PC-9 (cell line): ENCODE results near the gene EHD4. TPM values are rescaled to one million over a fixed set of nuclear protein-coding genes. Genes with fewer than 3 reads are reported as not detected.

Source experiments
- BruUV-seq: library from RNA; stranded (reverse); fragments of 400-500 nt; replicated peaks from 2 replicates; lab custom pipeline; 2021; lab: Mats Ljungman, UMichigan
- CTCF ChIA-PET: fragments of 300-600 bp; sonication (Branson Sonifier 250); formaldehyde crosslinking; loops from one replicate; lab custom pipeline; 2022; ENCODE audit warnings: antibody characterized with exemption; lab: Charles Lee
- POLR2A ChIA-PET: fragments of 300-600 bp; sonication (Branson Sonifier 250); formaldehyde crosslinking; loops from one replicate; lab custom pipeline; 2022; ENCODE audit warnings: antibody characterized with exemption; ENCODE audit not compliant: unreplicated experiment; lab: Charles Lee
- DNase-seq, 2 experiments: peaks; one replicate each; pipeline versions ENCODE4 v3.0.0 to v3.0.0-alpha.2; 2015 to 2022; ENCODE audit warnings: mixed read lengths in 1 of 2
- H2AFZ ChIP-seq: fragments of 200-600 bp; sonication (generic); 2 replicates; pipeline ENCODE4 v1.8.1; 2017; ENCODE audit warnings: antibody characterized with exemption
- H3F3A ChIP-seq: fragments of 200-600 bp; sonication (generic); 2 replicates; pipeline ENCODE4 v1.8.1; 2017; ENCODE audit warnings: antibody characterized with exemption, mild to moderate bottlenecking, low read depth; ENCODE audit not compliant: insufficient read depth
- H3K27ac ChIP-seq: fragments of 200-600 bp; sonication (generic); 2 replicates; pipeline ENCODE4 v1.6.1; 2016; ENCODE audit warnings: mixed run types
- H3K27me3 ChIP-seq: fragments of 200-600 bp; sonication (generic); 2 replicates; pipeline ENCODE4 v1.6.1; 2016; ENCODE audit warnings: low read depth, mixed run types; ENCODE audit not compliant: insufficient read depth
- H3K36me3 ChIP-seq: fragments of 200-600 bp; sonication (generic); 2 replicates; pipeline ENCODE4 v1.6.1; 2016; ENCODE audit warnings: low read depth, mixed run types
- H3K4me1 ChIP-seq: fragments of 200-600 bp; sonication (generic); replicated peaks from 2 replicates; pipeline ENCODE4 v1.6.1; 2016; ENCODE audit warnings: mixed run types; ENCODE audit not compliant: insufficient read depth
- H3K4me2 ChIP-seq: fragments of 200-600 bp; sonication (generic); 2 replicates; pipeline ENCODE4 v1.6.1; 2017; ENCODE audit warnings: mixed run types
- H3K4me3 ChIP-seq: fragments of 200-600 bp; sonication (generic); 2 replicates; pipeline ENCODE4 v1.6.1; 2016; ENCODE audit warnings: mixed run types
- H3K79me2 ChIP-seq: fragments of 200-600 bp; sonication (generic); 2 replicates; pipeline ENCODE4 v1.6.1; 2017; ENCODE audit warnings: low read depth, mixed run types
- H3K9me2 ChIP-seq: fragments of 200-600 bp; sonication (generic); 2 replicates; pipeline ENCODE4 v1.8.1; 2017; ENCODE audit warnings: mild to moderate bottlenecking; ENCODE audit not compliant: insufficient read depth
- H3K9me3 ChIP-seq: fragments of 200-600 bp; sonication (generic); 2 replicates; pipeline ENCODE4 v1.8.1; 2016; ENCODE audit warnings: low read depth; ENCODE audit not compliant: insufficient read depth
- H4K20me1 ChIP-seq: fragments of 200-600 bp; sonication (generic); 2 replicates; pipeline ENCODE4 v1.8.1; 2017; ENCODE audit not compliant: insufficient read depth
- EZH2 ChIP-seq: fragments of 200-600 bp; sonication (generic); IDR thresholded peaks from 2 replicates; pipeline ENCODE4 v1.8.0; 2017; ENCODE audit warnings: antibody characterized with exemption, low read depth
- intact Hi-C: fragments of 100-400 bp; cut with micrococcal nuclease; formaldehyde crosslinking; loops from one replicate; pipeline ENCODE4 v1.10.0; 2022; ENCODE audit not compliant: unreplicated experiment
- total RNA-seq: library from RNA; stranded (reverse); gene quantifications from 2 replicates; pipeline ENCODE4 v1.2.3, GENCODE V29; 2021
- TF ChIP-seq, protein P1 (sequence below): fragments of 200-600 bp; sonication (generic); conservative IDR thresholded peaks from 2 replicates; pipeline ENCODE4 v1.6.1; 2017; ENCODE audit warnings: mixed run types, antibody characterized with exemption, mild to moderate bottlenecking, moderate library complexity

The EHD4 gene
- total RNA-seq, 1 experiment from 2014 or later, result 18.1 TPM

DNA sequence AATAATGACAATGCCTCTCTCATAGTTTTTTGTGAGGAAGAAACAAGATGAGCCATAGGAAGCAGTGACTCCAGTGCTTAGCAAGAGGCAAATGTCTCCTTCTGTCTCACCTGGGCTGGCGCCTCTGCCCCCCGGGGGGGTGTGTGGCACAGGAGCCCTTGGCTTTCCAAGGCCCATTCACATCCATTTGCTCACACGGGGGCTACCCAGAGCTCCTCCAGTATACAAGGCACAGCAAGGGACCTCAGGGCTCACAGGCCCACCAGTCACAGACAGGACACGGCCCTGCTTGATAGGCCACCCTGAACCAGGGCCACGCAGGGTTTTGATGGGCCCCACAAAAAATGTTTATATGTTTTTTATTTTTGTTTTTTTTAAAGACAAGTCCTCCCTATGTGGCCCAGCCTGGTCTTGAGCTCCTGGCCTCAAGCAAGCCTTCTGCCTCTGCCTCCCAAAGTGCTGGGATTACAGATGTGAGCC lies 21.9 kb upstream of the EHD4 start:
- Histone ChIP-seq H3K4me2 (no peak overlapping the region), H3K36me3 (no peaks in the 10 kb centered on the region), H3K27me3 (no peaks in the 10 kb centered on the region), H2AFZ (no peak overlapping the region), H3K79me2 (no peaks in the 10 kb centered on the region), H3K9me3 (no peaks in the 10 kb centered on the region), H3K27ac (no peak overlapping the region), H3F3A (no peaks in the 10 kb centered on the region), H3K4me3 (no peak overlapping the region), H4K20me1 (no peaks in the 10 kb centered on the region), H3K4me1 (no peaks in the 10 kb centered on the region), H3K9me2 (no peaks in the 10 kb centered on the region)
- TF ChIP-seq, protein P1, sequence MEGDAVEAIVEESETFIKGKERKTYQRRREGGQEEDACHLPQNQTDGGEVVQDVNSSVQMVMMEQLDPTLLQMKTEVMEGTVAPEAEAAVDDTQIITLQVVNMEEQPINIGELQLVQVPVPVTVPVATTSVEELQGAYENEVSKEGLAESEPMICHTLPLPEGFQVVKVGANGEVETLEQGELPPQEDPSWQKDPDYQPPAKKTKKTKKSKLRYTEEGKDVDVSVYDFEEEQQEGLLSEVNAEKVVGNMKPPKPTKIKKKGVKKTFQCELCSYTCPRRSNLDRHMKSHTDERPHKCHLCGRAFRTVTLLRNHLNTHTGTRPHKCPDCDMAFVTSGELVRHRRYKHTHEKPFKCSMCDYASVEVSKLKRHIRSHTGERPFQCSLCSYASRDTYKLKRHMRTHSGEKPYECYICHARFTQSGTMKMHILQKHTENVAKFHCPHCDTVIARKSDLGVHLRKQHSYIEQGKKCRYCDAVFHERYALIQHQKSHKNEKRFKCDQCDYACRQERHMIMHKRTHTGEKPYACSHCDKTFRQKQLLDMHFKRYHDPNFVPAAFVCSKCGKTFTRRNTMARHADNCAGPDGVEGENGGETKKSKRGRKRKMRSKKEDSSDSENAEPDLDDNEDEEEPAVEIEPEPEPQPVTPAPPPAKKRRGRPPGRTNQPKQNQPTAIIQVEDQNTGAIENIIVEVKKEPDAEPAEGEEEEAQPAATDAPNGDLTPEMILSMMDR, result no peak
- CTCF ChIA-PET, result interaction anchor here (1.1 kb wide), 1 partner anchor 61 kb away, joined by 4 read pairs; no protein-coding TSS in a partner anchor
- BruUV-seq, result no TSS peak
- POLR2A ChIA-PET, result interaction anchor here (0.5 kb wide), 1 partner anchor 124 kb away, joined by 12 read pairs; no protein-coding TSS in a partner anchor
- DNase-seq, result no peak
- intact Hi-C loops, result no loop called here

DNA sequence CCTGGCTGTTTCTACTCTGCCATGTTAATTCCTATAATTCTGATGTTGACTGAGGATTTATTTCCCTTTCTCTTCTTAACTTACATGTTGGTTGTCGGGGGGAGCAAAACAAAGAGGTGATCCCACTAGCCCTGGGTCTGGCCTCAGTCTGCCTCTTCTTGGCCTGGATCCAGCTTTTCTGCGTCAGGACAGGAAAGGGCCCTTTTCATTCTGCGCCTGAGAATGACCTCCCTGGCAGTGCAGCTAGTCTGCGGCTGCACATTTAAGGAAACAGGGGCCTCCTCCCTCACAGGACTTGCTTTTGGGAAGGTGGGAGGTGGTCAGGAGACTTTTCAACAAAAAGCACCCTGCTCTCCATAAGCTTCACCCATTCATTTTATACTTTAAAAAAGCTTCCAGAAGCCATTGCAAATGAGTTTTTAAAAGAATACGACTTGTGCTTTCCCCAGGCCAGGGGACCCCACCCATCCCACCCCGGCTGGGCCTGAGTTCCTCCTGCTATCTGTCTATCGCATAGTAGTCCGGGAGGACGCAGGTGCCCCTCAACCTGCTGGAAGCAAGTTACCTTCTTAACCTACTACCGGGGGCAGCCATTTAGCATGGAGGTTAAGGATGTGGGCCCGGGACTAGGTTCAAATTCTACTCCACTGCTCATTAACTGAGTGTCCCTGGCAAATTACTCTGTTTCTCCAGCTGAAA lies 21.3 kb upstream of the EHD4 start:
- ChIA-PET POLR2A (no interaction called here), CTCF (no interaction called here)
- no peaks in the 10 kb centered on the region for H3K79me2 ChIP-seq
- H3K4me3 ChIP-seq, result no peak overlapping the region
- BruUV-seq, result no TSS peak
- no peaks in the 10 kb centered on the region for H3K9me3 ChIP-seq
- H3K4me1 ChIP-seq, result no peaks in the 10 kb centered on the region
- no peaks in the 10 kb centered on the region for H3F3A ChIP-seq
- TF ChIP-seq, protein P1, result no peak
- no peak for TF ChIP-seq EZH2
- no peak for DNase-seq
- no peaks in the 10 kb centered on the region for H3K36me3 ChIP-seq
- no peaks in the 10 kb centered on the region for H3K9me2 ChIP-seq
- H3K27ac ChIP-seq, result no peak overlapping the region
- H3K4me2 ChIP-seq, result no peak overlapping the region
- no peaks in the 10 kb centered on the region for H4K20me1 ChIP-seq
- no peak overlapping the region for H2AFZ ChIP-seq
- no peaks in the 10 kb centered on the region for H3K27me3 ChIP-seq
- intact Hi-C loops, result no loop called here

DNA sequence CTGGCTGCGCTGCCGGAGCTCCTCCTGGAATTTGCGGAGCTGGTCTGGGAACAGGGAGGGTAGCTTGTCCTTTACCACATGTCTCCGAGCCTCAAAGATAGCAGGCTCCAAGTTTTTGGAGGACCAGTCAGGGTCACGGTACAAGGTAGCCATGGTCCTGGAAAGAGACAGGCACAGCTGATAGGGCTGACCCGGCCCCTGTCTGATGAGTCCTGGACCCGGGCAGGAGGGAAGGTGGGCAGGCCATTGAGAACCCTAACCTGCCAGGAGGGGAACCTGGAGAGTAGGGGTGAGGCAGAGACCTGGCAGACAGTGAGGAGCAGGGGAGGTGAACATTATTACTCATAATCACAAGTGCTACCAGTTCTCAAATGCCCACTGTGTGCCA lies 20.4 kb upstream of the EHD4 start:
- ChIA-PET CTCF (interaction anchor here (0.6 kb wide), 1 partner anchor 60 kb away, joined by 4 read pairs; no protein-coding TSS in a partner anchor), POLR2A (no interaction called here)
- Histone ChIP-seq H3K9me2 (no peaks in the 10 kb centered on the region), H3K36me3 (no peaks in the 10 kb centered on the region), H2AFZ (no peak overlapping the region), H3K27me3 (no peaks in the 10 kb centered on the region), H4K20me1 (no peaks in the 10 kb centered on the region), H3K4me3 (no peak overlapping the region), H3K79me2 (no peaks in the 10 kb centered on the region), H3K4me1 (no peaks in the 10 kb centered on the region), H3K9me3 (no peaks in the 10 kb centered on the region), H3F3A (no peaks in the 10 kb centered on the region), H3K27ac (no peak overlapping the region), H3K4me2 (no peak overlapping the region)
- no TSS peak for BruUV-seq
- intact Hi-C loops, result no loop called here
- TF ChIP-seq, protein P1, result no peak
- TF ChIP-seq EZH2, result no peak
- no peak for DNase-seq
